ENCODE results near the gene STMP1. TPM values are rescaled to one million over a fixed set of nuclear protein-coding genes. Genes with fewer than 3 reads are reported as not detected.

The STMP1 gene
- total RNA-seq, 1 experiment from 2014 or later, result 15.3 TPM

GRCh38 chr7:135670179-135670578 lies 7.9 kb downstream of the STMP1 start:
- Histone ChIP-seq H3K9me3 (replicated peaks) (no peaks in the 10 kb centered on the region), H3K36me3 (peaks cover 23% of the 10 kb centered on the region; the same call in 1 of the 2 replicates), H3K4me1 (replicated peaks) (peaks cover 47% of the 10 kb centered on the region), H3K27me3 (replicated peaks) (no peaks in the 10 kb centered on the region), H3K27ac (no peak overlapping the region), H3K4me3 (no peak overlapping the region)
- no peak for DNase-seq (ENCODE audit: low read depth in 1 of 2, low spot score in 2 of 2)

- peaks cover 45% of the 10 kb centered on the region for H3K36me3 ChIP-seq
- H3K27me3 ChIP-seq (replicated peaks), result no peaks in the 10 kb centered on the region
- peak overlapping the region; percentile 79 for H3K27ac ChIP-seq
- no peaks in the 10 kb centered on the region for H3K9me3 ChIP-seq (replicated peaks)
- no peak overlapping the region for H3K4me3 ChIP-seq
- peak in 1 of 2 experiments; percentile 64 for DNase-seq (ENCODE audit: low read depth in 1 of 2, low spot score in 2 of 2)
- H3K4me1 ChIP-seq (replicated peaks), result peaks cover 34% of the 10 kb centered on the region
Measured at GRCh38 chr7:135672560-135673359, 10.4 kb downstream of the STMP1 start.

- Histone ChIP-seq H3K4me3 (no peak overlapping the region), H3K36me3 (peaks cover 51% of the 10 kb centered on the region), H3K27me3 (replicated peaks) (no peaks in the 10 kb centered on the region), H3K4me1 (replicated peaks) (peaks cover 34% of the 10 kb centered on the region), H3K27ac (peak overlapping the region; percentile 79), H3K9me3 (replicated peaks) (no peaks in the 10 kb centered on the region)
- peak; percentile 67 to 82 for DNase-seq (ENCODE audit: low read depth in 1 of 2, low spot score in 2 of 2)
Measured at GRCh38 chr7:135673360-135673706, 11.0 kb downstream of the STMP1 start.

- peaks cover 7% of the 10 kb centered on the region for H3K4me1 ChIP-seq (replicated peaks)
- no peak for DNase-seq (ENCODE audit: low read depth in 1 of 2, low spot score in 2 of 2)
- H3K4me3 ChIP-seq, result no peak overlapping the region
- H3K36me3 ChIP-seq, result peaks cover 63% of the 10 kb centered on the region
- no peaks in the 10 kb centered on the region for H3K27me3 ChIP-seq (replicated peaks)
- H3K27ac ChIP-seq, result no peak overlapping the region
- H3K9me3 ChIP-seq (replicated peaks), result no peaks in the 10 kb centered on the region
Measured at GRCh38 chr7:135678612-135679575, 16.6 kb downstream of the STMP1 start.

GRCh38 chr7:135681762-135682161 lies 19.4 kb downstream of the STMP1 start:
- H3K36me3 ChIP-seq, result peaks cover 41% of the 10 kb centered on the region
- H3K4me3 ChIP-seq, result no peak overlapping the region
- H3K9me3 ChIP-seq (replicated peaks), result no peaks in the 10 kb centered on the region
- no peak overlapping the region for H3K27ac ChIP-seq
- H3K27me3 ChIP-seq (replicated peaks), result no peaks in the 10 kb centered on the region
- peaks cover 24% of the 10 kb centered on the region for H3K4me1 ChIP-seq (replicated peaks)
- no peak for DNase-seq (ENCODE audit: low read depth in 1 of 2, low spot score in 2 of 2)

- Histone ChIP-seq H3K9me3 (replicated peaks) (no peaks in the 10 kb centered on the region), H3K27ac (no peak overlapping the region), H3K4me3 (no peak overlapping the region), H3K36me3 (peaks cover 40% of the 10 kb centered on the region), H3K4me1 (replicated peaks) (peaks cover 24% of the 10 kb centered on the region), H3K27me3 (replicated peaks) (no peaks in the 10 kb centered on the region)
- DNase-seq (ENCODE audit: low read depth in 1 of 2, low spot score in 2 of 2), result no peak
Measured at GRCh38 chr7:135682191-135682590, 19.9 kb downstream of the STMP1 start.

DNA sequence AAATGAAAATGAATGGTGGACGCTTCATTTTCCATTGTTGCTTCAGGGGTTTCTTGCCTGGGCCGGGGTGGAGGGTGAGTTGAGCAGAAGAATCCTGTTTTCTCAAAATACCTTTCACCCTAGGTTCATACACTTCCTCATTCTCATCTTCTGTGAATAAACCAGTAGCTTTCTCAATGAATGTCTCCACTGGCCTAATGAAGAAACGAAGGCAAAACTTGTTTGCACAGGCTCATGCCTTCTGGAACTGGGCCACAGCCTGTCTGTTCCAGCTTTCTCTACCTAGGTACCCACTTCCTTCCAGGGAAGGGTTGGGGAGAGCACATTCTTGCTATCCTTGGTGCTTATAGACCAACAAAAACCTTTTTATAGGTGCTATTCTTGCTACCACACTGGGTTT lies 21.3 kb downstream of the STMP1 start:
- Histone ChIP-seq H3K27me3 (replicated peaks) (no peaks in the 10 kb centered on the region), H3K27ac (peak overlapping the region; percentile 6; the same call in 1 of the 2 replicates), H3K9me3 (replicated peaks) (no peaks in the 10 kb centered on the region), H3K4me3 (no peak overlapping the region), H3K36me3 (peaks cover 30% of the 10 kb centered on the region), H3K4me1 (replicated peaks) (peaks cover 24% of the 10 kb centered on the region)
- DNase-seq (ENCODE audit: low read depth in 1 of 2, low spot score in 2 of 2), result no peak

DNA sequence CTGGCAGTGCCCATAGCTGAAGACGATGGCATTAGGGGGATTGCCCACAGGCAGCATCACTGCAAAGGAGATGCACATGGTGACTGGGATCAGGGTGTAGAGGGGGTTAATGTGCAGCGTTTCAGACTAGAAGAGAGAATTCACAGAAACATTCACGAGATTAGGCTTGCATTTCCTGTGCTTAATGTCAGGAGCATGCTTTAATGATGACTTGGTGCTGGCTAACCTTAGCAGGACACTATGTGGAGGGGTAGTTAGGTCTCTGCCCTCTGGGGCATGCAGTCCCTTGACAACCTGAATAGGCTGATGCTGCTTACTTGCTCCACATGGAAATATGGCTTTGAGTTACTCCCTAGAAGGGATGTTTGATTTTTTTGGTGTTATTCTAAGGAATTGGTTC lies 21.8 kb downstream of the STMP1 start:
- Histone ChIP-seq H3K4me3 (no peak overlapping the region), H3K27me3 (replicated peaks) (no peaks in the 10 kb centered on the region), H3K27ac (peak overlapping the region; percentile 6; the same call in 1 of the 2 replicates), H3K4me1 (replicated peaks) (peaks cover 24% of the 10 kb centered on the region), H3K36me3 (peaks cover 28% of the 10 kb centered on the region), H3K9me3 (replicated peaks) (no peaks in the 10 kb centered on the region)
- no peak for DNase-seq (ENCODE audit: low read depth in 1 of 2, low spot score in 2 of 2)

DNA sequence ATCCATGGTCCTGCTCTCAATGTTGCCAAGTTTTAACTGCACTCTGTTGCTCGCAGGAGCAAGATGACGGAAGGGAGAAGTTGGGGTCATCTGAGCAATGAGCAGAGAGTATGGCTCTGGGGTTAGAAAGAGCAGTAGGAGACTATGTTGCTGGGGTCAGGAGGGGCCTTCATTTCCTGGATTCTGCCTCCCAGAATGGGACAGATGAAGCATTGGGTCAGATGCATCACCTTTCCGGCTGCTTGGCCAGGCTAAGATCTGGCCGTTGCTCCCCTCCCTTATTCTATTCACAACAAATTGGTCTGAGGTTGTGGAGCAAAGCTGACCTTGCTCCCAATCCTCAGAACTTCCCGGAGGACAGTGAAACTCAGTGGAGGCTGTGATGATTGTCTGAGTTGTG lies 22.4 kb downstream of the STMP1 start:
- H3K4me3 ChIP-seq, result no peak overlapping the region
- H3K27ac ChIP-seq, result no peak overlapping the region
- H3K27me3 ChIP-seq (replicated peaks), result no peaks in the 10 kb centered on the region
- H3K4me1 ChIP-seq (replicated peaks), result peaks cover 24% of the 10 kb centered on the region
- DNase-seq (ENCODE audit: low read depth in 1 of 2, low spot score in 2 of 2), result no peak
- peaks cover 22% of the 10 kb centered on the region for H3K36me3 ChIP-seq
- no peaks in the 10 kb centered on the region for H3K9me3 ChIP-seq (replicated peaks)

DNA sequence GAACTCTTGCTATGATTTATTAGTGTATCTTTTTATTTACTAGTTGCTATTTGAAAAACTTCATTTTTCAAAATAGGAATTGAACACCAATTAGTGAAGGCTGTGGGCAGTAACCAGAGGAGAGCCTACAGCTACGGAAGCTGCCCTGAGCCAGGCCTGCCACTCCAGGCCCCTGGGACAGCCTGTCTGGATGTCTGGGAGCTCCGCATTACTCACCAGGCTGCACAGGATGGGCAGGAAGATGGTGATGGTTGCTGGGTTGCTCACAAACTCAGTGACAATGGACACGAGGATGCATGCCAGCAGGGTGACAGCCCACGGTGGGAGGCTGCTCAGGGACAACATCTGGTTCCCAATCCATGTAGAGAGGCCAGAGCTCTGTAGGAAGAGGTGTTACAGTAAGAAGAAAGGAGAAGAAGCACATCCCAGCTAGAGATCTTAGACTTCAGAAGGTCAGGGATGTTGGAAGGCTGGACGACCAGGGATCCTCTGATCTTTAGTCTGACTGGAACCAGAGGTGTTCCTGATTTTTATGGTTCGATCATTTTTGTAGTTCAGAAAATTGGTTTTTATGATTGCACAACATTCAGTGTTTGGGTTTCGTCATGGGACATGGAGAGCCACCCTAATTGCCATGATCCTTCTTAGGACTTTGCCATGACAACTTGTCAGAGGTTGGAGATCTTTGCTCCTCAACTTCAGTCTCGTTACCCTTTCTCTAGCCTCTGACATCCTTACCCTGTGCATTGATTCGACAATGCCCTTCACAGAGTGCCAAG lies 23.2 kb downstream of the STMP1 start:
- Histone ChIP-seq H3K9me3 (replicated peaks) (no peaks in the 10 kb centered on the region), H3K4me1 (replicated peaks) (peaks cover 28% of the 10 kb centered on the region), H3K36me3 (peaks cover 18% of the 10 kb centered on the region), H3K4me3 (no peak overlapping the region), H3K27ac (no peak overlapping the region), H3K27me3 (replicated peaks) (no peaks in the 10 kb centered on the region)
- no peak for DNase-seq (ENCODE audit: low read depth in 1 of 2, low spot score in 2 of 2)

DNA sequence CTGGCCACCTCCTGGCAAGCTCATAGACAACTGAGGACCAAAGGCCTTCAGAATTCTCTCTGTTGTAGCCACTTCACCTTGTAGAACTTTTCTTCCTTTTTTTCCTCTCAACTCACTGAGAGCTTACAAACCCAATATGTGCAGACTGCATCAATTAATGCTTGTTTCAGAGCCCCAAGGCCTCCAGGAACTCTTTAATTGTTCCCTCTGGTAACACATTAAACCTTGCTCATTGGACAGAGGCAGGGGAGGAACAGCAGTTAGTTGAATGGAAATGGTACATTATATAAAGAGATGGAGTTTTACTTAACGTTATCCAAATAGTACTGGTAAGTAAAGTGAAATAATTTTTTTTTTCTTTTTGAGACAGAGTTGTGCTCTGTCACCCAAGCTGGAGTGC lies 25.2 kb downstream of the STMP1 start:
- H3K4me1 ChIP-seq (replicated peaks), result peaks cover 38% of the 10 kb centered on the region
- H3K9me3 ChIP-seq (replicated peaks), result no peaks in the 10 kb centered on the region
- H3K4me3 ChIP-seq, result no peak overlapping the region
- H3K27me3 ChIP-seq (replicated peaks), result no peaks in the 10 kb centered on the region
- peaks cover 16% of the 10 kb centered on the region for H3K36me3 ChIP-seq
- H3K27ac ChIP-seq, result no peak overlapping the region
- DNase-seq (ENCODE audit: low read depth in 1 of 2, low spot score in 2 of 2), result no peak

- H3K4me1 ChIP-seq (replicated peaks), result peaks cover 16% of the 10 kb centered on the region
- H3K9me3 ChIP-seq (replicated peaks), result no peaks in the 10 kb centered on the region
- H3K27ac ChIP-seq, result no peak overlapping the region
- DNase-seq (ENCODE audit: low read depth in 1 of 2, low spot score in 2 of 2), result peak in 1 of 2 experiments; percentile 27
- no peak overlapping the region for H3K4me3 ChIP-seq
- H3K36me3 ChIP-seq, result peaks cover 14% of the 10 kb centered on the region
- no peaks in the 10 kb centered on the region for H3K27me3 ChIP-seq (replicated peaks)
Measured at GRCh38 chr7:135690566-135690965, 28.3 kb downstream of the STMP1 start.

DNA sequence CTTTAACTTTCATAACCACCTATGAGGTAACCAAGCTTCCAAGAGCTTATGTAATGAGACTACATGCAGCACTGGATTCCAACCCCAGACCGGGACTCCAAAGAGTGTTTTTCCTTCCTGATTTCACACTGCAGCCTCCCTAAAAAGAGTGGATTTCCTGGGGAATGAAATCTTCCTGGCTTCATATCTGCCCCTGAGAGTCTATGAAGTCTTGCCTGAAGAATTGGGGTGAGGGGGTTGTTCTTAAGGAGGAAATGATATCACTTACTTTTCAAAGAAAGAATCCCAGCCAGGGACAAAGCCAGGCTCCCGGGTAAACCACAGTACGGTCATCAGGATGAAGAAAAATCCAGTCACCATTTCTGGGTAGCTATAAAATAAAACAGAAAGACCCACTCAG lies 29.7 kb downstream of the STMP1 start:
- Histone ChIP-seq H3K9me3 (replicated peaks) (no peaks in the 10 kb centered on the region), H3K4me1 (replicated peaks) (peaks cover 13% of the 10 kb centered on the region), H3K27me3 (replicated peaks) (no peaks in the 10 kb centered on the region), H3K4me3 (no peak overlapping the region), H3K36me3 (peaks cover 12% of the 10 kb centered on the region), H3K27ac (no peak overlapping the region)
- DNase-seq (ENCODE audit: low read depth in 1 of 2, low spot score in 2 of 2), result no peak
